HG02938 (cell line): ENCODE data around the gene MMP20.

ENCODE experiments used
- ATAC-seq: cut with Tn5 transposase; IDR thresholded peaks from one replicate; pipeline ENCODE4 v1.9.1; 2021; ENCODE audit warnings: mild to moderate bottlenecking, moderate library complexity; ENCODE audit not compliant: unreplicated experiment

MMP20 gene

DNA sequence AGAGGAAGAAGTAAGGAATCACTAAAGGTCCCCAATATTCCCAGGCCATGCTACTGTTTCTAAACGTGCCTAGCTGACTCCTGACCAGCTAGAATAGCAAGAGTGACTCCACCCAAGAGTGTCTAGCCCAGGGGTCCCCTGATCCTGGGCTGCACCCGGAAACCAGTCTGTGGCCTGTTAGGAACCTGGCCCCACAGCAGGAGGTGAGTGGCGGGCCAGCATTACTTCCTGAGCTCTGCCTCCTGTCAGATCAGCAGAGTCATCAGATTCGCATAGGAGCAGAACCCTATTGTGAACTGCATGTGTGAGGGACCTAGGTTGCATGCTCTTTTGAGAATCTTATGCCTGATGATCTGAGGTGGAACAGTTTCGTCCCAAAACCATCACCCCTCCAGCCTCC, 2.0 kb downstream of the MMP20 start:
- no peak for ATAC-seq

DNA sequence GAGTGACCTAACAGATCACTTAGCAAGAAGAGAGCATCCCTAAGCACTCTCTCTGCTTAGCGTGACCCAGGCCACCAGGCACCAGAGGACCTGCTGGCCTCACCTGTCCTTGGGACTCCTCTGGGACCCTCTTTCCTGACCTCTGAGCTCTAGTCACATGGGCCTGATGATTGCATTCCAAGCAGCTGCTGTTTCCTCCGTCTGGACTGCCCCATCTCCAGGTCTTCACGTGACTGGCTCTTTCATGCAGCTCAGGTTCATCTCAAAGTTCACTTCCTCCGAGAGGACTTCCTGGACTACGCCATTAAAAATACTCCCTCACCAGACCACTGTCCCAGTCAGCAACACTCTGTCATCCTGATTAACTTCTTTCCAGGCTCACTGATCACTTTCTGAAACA, 2.9 kb downstream of the MMP20 start:
- ATAC-seq = no peak

DNA sequence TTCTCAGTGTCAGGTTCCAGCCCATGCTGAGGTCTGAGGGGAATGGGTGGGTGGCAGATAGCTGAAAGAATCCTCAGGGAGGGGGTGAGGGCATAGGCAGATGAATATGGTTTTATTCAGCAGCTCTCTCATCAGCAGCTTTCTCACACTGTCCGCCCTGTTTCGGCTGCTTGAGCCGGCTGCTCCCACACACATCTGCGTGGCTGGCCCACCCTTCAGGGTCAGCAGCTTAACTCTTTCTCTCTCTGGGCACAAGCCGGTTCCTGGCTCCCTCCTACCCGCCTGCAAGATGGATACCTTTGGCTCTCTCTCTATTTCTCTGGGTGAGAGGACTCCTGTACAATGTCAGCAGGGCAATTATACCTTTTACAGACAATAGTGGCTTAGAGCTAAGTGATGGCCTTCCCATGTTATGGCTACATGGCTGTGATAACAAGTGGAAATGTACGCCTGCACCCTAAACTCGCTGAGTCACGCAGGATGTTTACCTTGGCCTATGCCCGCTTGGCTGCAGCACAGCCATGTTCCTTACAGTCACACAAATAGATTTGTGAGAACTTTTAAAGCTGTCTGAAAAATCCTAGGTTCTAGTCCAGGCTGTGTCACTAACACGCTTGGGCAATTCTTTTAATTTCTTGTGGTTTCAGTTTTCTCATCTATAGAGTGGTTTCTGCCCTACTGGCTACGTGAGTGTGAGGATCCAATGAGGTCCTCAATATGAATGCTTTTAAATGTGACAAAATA, 4.1 kb downstream of the MMP20 start:
- no peak for ATAC-seq

DNA sequence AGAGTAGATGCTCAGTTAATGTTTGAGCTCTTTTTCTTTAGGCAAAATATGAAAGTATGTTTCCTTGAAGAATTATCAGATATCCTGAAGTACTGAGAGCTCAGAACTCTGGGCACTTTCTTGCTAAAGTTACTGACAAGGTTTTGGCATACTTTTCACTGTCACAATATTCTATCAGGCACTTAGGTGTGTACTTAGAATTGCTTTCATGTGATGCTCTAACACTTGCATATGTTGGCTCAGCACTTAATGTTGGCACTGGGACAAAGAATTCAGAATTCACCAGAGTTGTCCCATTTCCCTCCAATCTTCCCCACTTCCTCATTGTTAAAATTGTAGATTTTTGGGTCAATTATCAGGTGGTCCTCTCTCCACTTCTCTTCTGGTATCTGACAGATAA, 5.0 kb downstream of the MMP20 start:
- no peak for ATAC-seq

DNA sequence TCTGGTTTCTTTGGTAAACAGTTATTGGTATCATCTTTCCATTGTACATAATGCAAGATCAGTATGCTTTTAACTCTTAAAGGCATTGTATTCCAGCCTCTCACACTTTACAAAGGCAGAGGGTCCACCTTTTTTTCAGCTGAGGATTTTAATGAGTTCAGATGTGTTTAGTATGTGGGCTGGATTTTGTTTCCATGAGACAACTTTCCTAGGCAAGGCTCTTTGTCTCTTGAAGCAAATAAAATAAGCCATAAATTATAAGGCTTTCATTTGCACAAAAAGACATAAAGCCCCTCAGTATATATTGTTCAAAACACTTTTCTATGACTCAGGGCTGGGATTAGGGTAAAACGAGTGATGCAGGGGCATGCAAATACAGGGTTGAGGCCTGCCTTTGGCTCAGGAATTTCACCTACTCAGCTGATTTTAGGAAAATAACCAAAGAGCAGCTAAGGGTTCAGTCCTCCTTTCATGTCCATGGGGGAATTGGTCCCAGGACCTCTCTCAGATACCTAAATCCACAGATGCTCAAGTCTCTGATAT, 7.6 kb downstream of the MMP20 start:
- no peak for ATAC-seq

DNA sequence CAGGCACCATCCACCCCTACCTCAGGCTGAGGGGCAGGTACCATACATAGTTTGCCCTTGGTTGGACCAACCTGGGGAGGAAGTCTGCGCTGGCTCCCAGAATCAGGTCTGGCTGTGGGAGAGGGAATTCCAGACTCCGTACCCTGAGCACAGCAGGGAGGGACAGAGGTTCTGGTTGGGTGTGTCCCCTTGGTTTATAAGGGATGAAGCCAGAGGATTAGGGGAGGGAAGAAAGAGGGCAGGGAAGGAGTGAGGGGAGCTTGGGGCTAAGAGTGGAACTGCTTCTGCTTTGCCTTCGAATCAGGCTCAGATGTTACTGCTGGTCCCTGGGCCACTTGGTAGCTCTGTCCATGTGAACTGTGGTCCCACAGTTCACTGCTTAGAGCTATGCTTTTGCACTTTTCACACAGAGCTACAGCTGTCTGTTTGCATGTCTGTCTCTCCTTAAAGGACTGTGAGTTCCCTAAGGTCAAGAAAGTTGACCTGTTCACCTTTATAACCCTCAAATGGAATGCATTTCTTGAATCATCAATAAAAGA, 9.2 kb downstream of the MMP20 start:
- ATAC-seq = no peak

DNA sequence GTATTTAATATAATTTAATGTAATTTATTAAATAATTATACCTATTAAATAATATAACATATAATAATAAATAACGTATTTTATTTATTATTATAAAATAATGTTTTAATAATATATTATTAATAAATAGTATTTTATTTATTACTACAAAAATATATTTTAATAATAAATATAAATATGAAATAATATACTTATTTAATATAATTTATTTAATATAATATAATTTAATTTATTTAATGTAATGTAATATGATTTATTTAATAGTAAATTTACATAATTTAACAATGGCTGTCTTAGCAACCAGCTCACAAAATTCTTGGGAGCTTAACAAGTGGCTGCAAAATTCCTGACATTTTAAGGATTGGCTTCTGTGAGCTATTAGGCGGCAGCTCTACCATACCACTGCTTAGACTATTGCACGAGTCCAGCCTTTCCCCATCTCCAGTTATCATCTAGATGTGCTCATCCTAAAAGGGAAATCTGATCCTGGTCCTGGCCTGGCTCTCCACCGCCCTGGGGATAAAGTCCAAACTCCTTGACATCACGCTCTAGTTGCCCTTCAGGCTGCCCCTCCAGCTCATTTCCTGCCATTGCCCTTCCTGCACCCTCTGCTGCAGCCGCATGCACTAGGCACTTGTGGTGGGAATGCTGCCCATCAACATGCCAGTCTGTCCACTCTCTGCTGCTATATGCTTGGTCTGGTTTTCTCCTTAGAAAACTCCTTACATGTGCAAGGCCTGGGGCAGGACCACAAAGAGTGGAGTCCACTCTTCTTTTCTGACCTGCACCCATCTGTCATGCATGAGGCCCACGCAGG, 9.8 kb downstream of the MMP20 start:
- ATAC-seq = no peak

DNA sequence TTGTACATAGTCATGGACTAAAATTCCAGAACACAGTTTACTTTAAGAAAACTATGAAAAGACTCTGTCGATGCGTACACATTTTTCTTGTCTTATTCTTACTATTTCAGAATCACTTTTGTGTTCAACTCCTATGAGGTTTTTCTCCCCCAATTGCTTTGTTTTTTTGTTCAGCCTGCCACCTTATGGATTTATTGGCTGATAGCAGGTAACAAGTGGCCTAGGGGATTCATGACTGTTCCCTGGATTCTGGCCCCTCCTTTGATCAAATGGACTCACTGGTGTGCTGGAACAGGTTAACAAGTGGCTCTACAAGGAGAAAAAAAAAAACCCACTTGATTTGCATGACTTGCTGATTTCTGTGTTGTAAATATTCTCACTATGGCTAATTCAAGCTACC, 10.6 kb downstream of the MMP20 start:
- ATAC-seq = no peak

DNA sequence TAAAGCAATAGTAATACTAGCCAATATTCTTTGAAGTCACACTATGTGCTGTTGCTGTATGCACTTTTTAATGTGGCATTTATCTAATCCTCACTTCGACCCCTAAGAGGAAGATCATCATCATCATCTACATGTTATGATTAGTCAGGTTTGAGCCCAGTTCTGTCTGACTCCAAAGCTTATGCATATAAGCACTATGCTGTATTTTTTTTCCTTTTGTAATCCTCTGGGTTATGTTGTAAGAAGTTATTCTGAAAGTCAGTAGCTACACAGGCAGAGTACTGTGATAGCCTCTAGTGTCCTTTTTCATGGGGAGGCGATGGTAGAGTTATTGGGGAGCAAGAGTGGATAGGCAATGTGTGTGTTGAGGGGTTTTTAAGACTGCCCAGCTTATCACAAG, 11.1 kb downstream of the MMP20 start:
- ATAC-seq = no peak

DNA sequence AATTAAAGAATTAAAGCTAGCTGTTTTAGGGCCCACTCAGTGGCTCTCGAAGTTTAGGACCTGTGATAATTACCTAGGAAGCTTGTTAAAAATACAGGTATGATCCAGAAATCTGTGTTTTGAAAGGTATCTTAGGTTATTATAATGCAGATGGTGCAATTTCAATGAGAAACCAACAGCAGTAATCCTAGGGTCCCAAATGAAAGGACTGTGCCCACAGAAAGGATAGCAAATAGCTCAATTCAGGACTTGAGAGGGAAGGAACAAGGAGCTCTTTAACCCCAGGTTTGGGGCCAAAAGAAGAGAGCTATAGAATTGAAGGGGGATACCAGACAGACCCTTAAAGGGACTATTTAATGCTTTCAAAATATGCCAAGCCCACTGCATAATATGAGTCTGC, 11.7 kb downstream of the MMP20 start:
- no peak for ATAC-seq

DNA sequence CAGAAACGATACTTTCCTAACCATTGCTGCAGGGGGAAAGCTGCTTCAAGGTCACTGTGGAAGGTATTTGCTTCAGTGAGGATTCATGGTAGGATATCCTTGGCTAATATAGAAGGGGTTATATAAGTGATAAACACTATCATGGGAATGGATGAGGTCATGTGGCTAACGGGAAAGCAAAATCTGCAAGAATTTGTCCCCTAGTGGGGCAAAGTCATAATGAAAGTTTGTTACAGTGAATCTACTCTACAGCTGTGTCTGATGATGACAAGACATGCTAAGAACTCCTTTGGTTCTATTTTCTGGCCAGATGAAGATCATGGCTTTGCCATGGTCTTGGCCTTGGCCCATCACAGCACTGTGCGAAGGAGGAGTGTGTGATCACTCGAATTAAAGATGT, 13.8 kb downstream of the MMP20 start:
- peak; percentile 34 for ATAC-seq

DNA sequence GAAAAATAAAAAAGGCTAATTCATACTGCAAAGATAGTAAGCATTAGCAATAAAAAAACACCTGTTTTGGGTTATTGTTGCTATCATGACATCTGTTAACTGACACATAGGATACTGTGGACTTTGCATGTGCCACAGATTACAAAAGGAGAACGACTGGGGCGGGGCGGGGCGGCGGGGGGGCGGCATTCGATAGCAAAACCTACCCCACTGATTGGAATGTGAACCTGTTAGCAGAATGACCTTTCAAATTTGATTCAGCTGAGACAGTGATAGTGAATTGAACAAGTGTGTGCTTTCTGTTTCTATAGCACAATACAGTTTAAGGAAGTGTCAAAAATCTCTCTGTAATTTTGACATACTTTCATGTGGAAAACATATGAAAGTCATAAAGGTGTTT, 14.9 kb downstream of the MMP20 start:
- peak; percentile 51 for ATAC-seq

DNA sequence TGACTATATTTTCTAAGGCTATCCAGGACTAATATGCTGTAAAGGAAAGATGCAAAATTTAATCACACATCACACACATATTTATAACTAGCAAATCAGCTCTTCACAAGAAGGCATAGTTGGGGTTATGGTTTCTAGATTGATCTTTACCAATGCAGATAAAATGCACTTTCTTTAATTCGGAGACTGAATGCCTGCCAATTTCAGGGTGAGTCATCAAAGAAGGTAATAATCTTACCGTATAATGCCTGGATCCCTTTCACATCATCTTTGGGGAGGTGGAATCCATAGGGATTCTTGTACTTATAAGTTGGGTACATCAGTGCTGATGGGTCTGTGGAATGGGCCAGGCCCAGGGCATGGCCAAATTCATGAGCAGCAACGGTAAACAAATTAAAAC, 16.4 kb downstream of the MMP20 start:
- ATAC-seq = no peak

DNA sequence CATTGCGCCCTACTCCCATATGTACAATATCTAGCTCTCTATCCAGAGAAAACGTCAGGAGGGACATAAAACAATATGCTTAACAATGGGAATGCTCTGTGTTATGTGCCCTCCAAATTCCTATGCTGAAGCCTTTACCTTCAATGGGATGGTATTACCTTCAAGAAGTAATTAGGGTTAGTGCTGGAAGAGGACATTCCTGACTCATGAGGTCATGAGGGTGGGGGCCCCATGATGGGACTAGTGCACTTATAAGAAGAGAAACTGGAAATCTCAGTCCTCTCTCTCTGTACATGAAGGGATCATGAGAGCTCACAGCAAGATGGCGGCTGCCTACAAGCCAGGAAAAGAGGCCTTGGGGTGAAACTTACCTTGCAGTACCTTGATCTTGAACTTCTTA, 20.3 kb downstream of the MMP20 start:
- ATAC-seq = no peak

DNA sequence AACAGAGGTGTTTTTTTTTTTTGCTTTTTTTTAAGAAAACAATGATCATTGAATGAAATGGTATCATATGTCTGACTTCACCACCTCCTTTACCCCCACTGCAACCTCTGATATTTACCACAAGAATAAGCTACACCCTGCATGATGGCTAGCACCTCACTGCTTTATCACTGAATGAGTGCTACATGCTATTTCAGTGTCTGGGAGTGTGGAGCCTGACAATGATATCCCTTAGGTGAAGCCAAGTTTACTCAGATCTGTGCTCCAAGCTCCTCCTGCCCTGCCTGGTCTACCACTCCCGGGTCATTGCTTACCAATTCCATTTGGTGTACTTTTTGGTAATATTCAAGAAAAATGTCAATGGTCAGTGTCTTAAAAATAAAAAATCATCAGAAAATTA, 21.1 kb downstream of the MMP20 start:
- no peak for ATAC-seq

DNA sequence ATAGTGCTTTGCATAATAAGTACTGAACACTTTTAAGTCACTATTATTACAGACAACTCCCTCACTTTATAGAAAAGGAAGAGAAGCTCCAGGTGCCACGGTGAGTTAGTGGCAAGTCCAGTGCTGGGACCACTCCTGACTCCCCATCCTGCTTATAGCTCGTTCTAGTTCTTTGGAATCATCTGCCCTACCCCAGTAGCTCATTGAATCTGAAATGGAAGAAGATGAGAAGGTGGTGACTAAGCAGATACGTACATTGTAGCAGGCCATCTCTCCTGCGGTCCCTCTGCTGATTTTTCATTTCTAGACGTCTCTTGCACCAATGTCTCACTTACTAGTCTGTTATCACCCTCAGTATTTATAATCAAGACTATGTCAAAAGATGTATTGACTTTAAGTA, 21.6 kb downstream of the MMP20 start:
- ATAC-seq = no peak

DNA sequence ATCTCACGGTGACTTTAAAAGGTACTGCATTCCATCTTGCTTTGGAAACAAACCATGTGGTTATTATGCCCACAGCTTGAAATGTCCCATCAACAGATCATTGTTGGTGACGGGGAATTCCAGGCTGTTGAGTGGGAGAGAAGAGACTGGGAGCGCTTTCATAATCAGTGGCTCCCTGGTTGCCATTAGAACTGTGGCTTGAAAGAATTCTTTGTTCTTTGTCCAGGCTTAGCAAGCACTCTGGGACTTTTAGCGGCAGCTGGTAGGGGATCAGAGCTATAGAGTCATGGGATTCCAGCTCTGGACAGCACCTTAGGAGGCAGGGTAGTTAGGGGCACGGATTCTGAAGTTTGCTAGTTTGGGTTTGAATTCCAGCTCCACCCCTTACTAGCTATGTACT, 22.0 kb downstream of the MMP20 start:
- no peak for ATAC-seq

DNA sequence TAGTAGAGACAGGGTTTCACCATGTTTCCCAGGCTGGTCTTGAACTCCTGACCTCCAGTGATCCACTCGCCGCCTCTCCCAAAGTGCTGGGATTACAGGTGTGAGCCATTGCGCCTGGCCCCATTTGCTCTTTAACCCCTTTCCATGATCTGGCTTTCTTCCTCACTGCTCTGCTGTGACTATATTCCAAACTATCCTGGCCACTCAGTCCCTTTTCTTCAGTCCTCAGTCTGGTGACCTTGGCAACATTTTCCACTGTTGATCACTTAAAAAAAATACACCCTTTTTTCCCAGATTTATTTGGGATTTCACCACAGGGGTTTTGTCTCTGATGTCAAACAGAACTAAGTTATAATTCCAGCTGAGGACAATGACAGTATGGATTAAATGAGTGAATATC, 24.5 kb downstream of the MMP20 start:
- no peak for ATAC-seq

DNA sequence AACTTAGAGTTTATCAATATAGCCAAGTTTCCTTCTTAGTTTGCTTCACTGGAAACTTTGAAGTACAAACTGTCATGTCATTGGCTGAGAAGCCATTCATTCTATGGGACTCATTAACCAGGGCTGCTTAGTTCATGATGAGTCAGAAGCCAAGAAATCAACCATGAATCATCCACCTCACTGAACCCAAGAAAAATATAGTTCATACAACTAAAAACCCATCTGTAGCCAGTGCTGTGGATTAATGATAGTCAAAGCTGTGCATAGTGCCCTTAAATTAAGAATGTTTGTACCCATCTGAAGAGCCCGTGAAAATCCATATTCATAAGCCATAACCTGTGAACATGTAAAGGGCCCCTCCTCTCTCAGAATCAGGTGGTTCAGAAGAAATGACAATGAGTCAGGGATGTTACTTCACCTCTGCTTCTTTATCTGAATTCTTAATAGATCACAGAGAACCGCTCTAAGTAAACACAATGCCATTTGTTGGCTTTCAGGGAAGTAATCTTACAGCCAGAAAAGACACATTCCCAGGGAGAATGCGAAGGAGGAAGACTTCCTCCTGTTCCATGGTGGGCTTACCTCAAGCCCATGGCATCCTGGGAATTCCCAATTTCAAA, 25.4 kb downstream of the MMP20 start:
- peak; percentile 99 for ATAC-seq

DNA sequence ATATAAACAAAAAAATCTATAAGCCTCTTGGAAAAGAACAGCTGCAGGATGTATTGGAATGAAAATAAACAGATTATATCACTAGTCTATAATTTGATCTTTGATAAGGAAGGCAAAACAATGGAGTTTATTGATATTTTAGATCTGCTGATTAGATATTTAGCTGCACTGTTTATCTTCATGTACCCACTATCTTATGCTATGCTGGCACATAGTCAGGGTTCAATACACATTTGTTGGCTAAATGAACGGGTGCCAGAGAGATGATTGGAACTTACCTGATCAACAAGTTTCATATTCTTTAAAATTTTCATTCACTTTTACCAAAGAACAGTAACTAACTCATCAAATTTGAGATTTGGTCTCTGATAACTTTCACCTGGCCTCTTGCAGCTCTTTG, 26.9 kb downstream of the MMP20 start:
- ATAC-seq = no peak

DNA sequence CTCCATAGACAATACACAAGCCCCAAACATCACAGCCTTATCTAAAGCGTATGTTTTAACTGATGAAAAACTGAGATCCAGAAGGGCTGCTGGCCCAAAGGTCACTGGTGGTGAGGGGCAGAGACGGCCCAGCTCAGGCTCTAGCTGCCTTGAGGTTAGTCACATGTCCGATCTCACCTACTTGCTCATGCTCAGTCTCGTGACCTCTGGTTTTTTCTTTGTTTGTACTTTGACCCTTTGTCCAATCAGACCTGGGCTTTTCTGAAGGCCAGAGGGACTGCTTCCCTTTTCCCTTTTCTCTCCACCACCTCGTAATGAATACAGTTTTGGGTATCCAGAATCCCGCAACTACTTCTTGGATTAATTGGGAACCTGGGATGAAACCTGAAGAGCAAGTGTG, 28.6 kb downstream of the MMP20 start:
- ATAC-seq = no peak
